GM18517 (cell line): ENCODE measurements around the gene SPAG4.

Source experiments
- ATAC-seq: cut with Tn5 transposase; IDR thresholded peaks from one replicate; pipeline ENCODE4 v1.9.1; 2021; ENCODE audit warnings: mild to moderate bottlenecking, moderate library complexity; ENCODE audit not compliant: unreplicated experiment

SPAG4 gene

GRCh38 chr20:35619196-35620095 is 3.8 kb downstream of the SPAG4 start:
- ATAC-seq = peak; percentile 28

GRCh38 chr20:35620818-35621559 is 5.4 kb downstream of the SPAG4 start:
- no peak for ATAC-seq

GRCh38 chr20:35621560-35621946 is 5.9 kb downstream of the SPAG4 start:
- ATAC-seq = no peak

GRCh38 chr20:35625584-35626385 is 10.2 kb downstream of the SPAG4 start:
- ATAC-seq = no peak

GRCh38 chr20:35626386-35627001 is 10.9 kb downstream of the SPAG4 start:
- no peak for ATAC-seq

- no peak for ATAC-seq
Observed at GRCh38 chr20:35627121-35627520, 11.5 kb downstream of the SPAG4 start.

- no peak for ATAC-seq
Observed at GRCh38 chr20:35629427-35630145, 14.0 kb downstream of the SPAG4 start.

- ATAC-seq = no peak
Observed at GRCh38 chr20:35630636-35631035, 15.0 kb downstream of the SPAG4 start.

- no peak for ATAC-seq
Observed at GRCh38 chr20:35632539-35633115, 17.0 kb downstream of the SPAG4 start.

GRCh38 chr20:35635652-35636051 is 20.0 kb downstream of the SPAG4 start:
- ATAC-seq = no peak

- no peak for ATAC-seq
Observed at GRCh38 chr20:35636095-35636494, 20.5 kb downstream of the SPAG4 start.

GRCh38 chr20:35637276-35637675 is 21.6 kb downstream of the SPAG4 start:
- ATAC-seq = no peak

GRCh38 chr20:35638751-35639150 is 23.1 kb downstream of the SPAG4 start:
- no peak for ATAC-seq

- no peak for ATAC-seq
Observed at GRCh38 chr20:35640724-35641123, 25.1 kb downstream of the SPAG4 start.

- ATAC-seq = no peak
Observed at GRCh38 chr20:35641743-35642142, 26.1 kb downstream of the SPAG4 start.

- no peak for ATAC-seq
Observed at GRCh38 chr20:35643045-35643444, 27.4 kb downstream of the SPAG4 start.

GRCh38 chr20:35644806-35645205 is 29.2 kb downstream of the SPAG4 start:
- no peak for ATAC-seq

GRCh38 chr20:35648836-35649235 is 33.2 kb downstream of the SPAG4 start:
- no peak for ATAC-seq

GRCh38 chr20:35650632-35651031 is 35.0 kb downstream of the SPAG4 start:
- no peak for ATAC-seq

- ATAC-seq = no peak
Observed at GRCh38 chr20:35651958-35652357, 36.3 kb downstream of the SPAG4 start.
